ENCODE results near the gene STAMBP. TPM values are rescaled to one million over a fixed set of nuclear protein-coding genes. Genes with fewer than 3 reads are reported as not detected.
A peak's percentile ranks its signal among the peaks of the same experiment; 100 is the strongest.
"Not testable (repeated sequence)": the region's sequence is repeated elsewhere in the genome, so short reads cannot be mapped to it uniquely, and the experiment has no call there.

Gene STAMBP
- polyA plus RNA-seq, 4 donors = 59.3 to 72.6 (median 69.6) TPM

- no peak for DNase-seq (ENCODE audit: low read depth in 4 of 4, low spot score in 3 of 4)
Measured at GRCh38 chr2:73836141-73836943, 7.6 kb downstream of the STAMBP start.

- no peak for DNase-seq (ENCODE audit: low read depth in 4 of 4, low spot score in 3 of 4)
Measured at GRCh38 chr2:73837847-73838585, 9.3 kb downstream of the STAMBP start.

GRCh38 chr2:73838889-73839534 lies 10.3 kb downstream of the STAMBP start:
- DNase-seq (ENCODE audit: low read depth in 4 of 4, low spot score in 3 of 4) = no peak

GRCh38 chr2:73839653-73840411 lies 11.1 kb downstream of the STAMBP start:
- DNase-seq (ENCODE audit: low read depth in 4 of 4, low spot score in 3 of 4) = no peak

- DNase-seq (ENCODE audit: low read depth in 4 of 4, low spot score in 3 of 4) = no peak
Measured at GRCh38 chr2:73841912-73842738, 13.4 kb downstream of the STAMBP start.

- no peak for DNase-seq (ENCODE audit: low read depth in 4 of 4, low spot score in 3 of 4)
Measured at GRCh38 chr2:73842739-73843019, 13.9 kb downstream of the STAMBP start.

GRCh38 chr2:73844087-73844486 lies 15.3 kb downstream of the STAMBP start:
- no peak for DNase-seq (ENCODE audit: low read depth in 4 of 4, low spot score in 3 of 4)

- DNase-seq (ENCODE audit: low read depth in 4 of 4, low spot score in 3 of 4) = no peak
Measured at GRCh38 chr2:73850009-73850408, 21.2 kb downstream of the STAMBP start.

- DNase-seq (ENCODE audit: low read depth in 4 of 4, low spot score in 3 of 4) = no peak
Measured at GRCh38 chr2:73851274-73851673, 22.5 kb downstream of the STAMBP start.

GRCh38 chr2:73852020-73852419 lies 23.3 kb downstream of the STAMBP start:
- DNase-seq (ENCODE audit: low read depth in 4 of 4, low spot score in 3 of 4) = no peak

- DNase-seq (ENCODE audit: low read depth in 4 of 4, low spot score in 3 of 4) = no peak
Measured at GRCh38 chr2:73855526-73855925, 26.8 kb downstream of the STAMBP start.

GRCh38 chr2:73856214-73856613 lies 27.5 kb downstream of the STAMBP start:
- no peak for DNase-seq (ENCODE audit: low read depth in 4 of 4, low spot score in 3 of 4)

GRCh38 chr2:73859721-73860586 lies 31.2 kb downstream of the STAMBP start:
- no peak for DNase-seq (ENCODE audit: low read depth in 4 of 4, low spot score in 3 of 4)

GRCh38 chr2:73862987-73863386 lies 34.2 kb downstream of the STAMBP start:
- no peak for DNase-seq (ENCODE audit: low read depth in 4 of 4, low spot score in 3 of 4)

GRCh38 chr2:73868204-73868978 lies 39.6 kb downstream of the STAMBP start:
- DNase-seq (ENCODE audit: low read depth in 4 of 4, low spot score in 3 of 4) = no peak

GRCh38 chr2:73870084-73870483 lies 41.3 kb downstream of the STAMBP start:
- peak in 2 of 4 donors; percentile 10 to 23 for DNase-seq (ENCODE audit: low read depth in 4 of 4, low spot score in 3 of 4)

- no peak for DNase-seq (ENCODE audit: low read depth in 4 of 4, low spot score in 3 of 4)
Measured at GRCh38 chr2:73877071-73877802, 48.5 kb downstream of the STAMBP start.

GRCh38 chr2:73877984-73878383 lies 49.2 kb downstream of the STAMBP start:
- DNase-seq (ENCODE audit: low read depth in 4 of 4, low spot score in 3 of 4) = not testable (repeated sequence)

Data from right renal pelvis (tissue), 4 donors.